ES-I3 (cell line): Measurements from ENCODE around the gene DGKG.

Experiments
- H3K36me3 ChIP-seq: 2 replicates; pipeline ENCODE4 v1.6.1; 2013; ENCODE audit warnings: mild to moderate bottlenecking, low read length, control low read depth, moderate library complexity; ENCODE audit not compliant: insufficient read depth
- H3K4me1 ChIP-seq: 2 replicates; pipeline ENCODE4 v1.6.1; 2013; ENCODE audit warnings: mild to moderate bottlenecking, control low read depth, low read length; ENCODE audit not compliant: insufficient read depth
- H3K9ac ChIP-seq: 2 replicates; pipeline ENCODE4 v1.6.1; 2013; ENCODE audit warnings: low read depth, mild to moderate bottlenecking, low read length, moderate library complexity
- H3K9me3 ChIP-seq: 2 replicates; pipeline ENCODE4 v1.6.1; 2013; ENCODE audit warnings: mild to moderate bottlenecking, low read length, moderate library complexity; ENCODE audit not compliant: control insufficient read depth, insufficient read depth

The DGKG gene

GRCh38 chr3:186359078-186359477 is 3.0 kb downstream of the DGKG start:
- Histone ChIP-seq H3K9ac (no peak overlapping the region), H3K9me3 (no peaks in the 10 kb centered on the region), H3K36me3 (no peaks in the 10 kb centered on the region), H3K4me1 (peaks cover 3% of the 10 kb centered on the region; the same call in 1 of the 2 replicates)

GRCh38 chr3:186356152-186356551 is 5.9 kb downstream of the DGKG start:
- Histone ChIP-seq H3K36me3 (no peaks in the 10 kb centered on the region), H3K9ac (no peak overlapping the region), H3K9me3 (no peaks in the 10 kb centered on the region), H3K4me1 (peaks cover 7% of the 10 kb centered on the region; the same call in 1 of the 2 replicates)

GRCh38 chr3:186354100-186354499 is 7.9 kb downstream of the DGKG start:
- Histone ChIP-seq H3K9ac (no peak overlapping the region), H3K36me3 (no peaks in the 10 kb centered on the region)

GRCh38 chr3:186352369-186352768 is 9.7 kb downstream of the DGKG start:
- H3K36me3 ChIP-seq = no peaks in the 10 kb centered on the region
- H3K4me1 ChIP-seq = peaks cover 7% of the 10 kb centered on the region; the same call in 1 of the 2 replicates
- H3K9me3 ChIP-seq = no peaks in the 10 kb centered on the region
- no peak overlapping the region for H3K9ac ChIP-seq

More at GRCh38 chr3:186354100-186354499, 7.9 kb downstream of the DGKG start:
- Histone ChIP-seq H3K9me3 (no peaks in the 10 kb centered on the region), H3K4me1 (peaks cover 7% of the 10 kb centered on the region; the same call in 1 of the 2 replicates)

- Histone ChIP-seq H3K9ac (no peak overlapping the region), H3K4me1 (no peaks in the 10 kb centered on the region), H3K36me3 (no peaks in the 10 kb centered on the region), H3K9me3 (no peaks in the 10 kb centered on the region)
Observed at GRCh38 chr3:186342197-186342596, 19.8 kb downstream of the DGKG start.

GRCh38 chr3:186340204-186340603 is 21.8 kb downstream of the DGKG start:
- no peaks in the 10 kb centered on the region for H3K36me3 ChIP-seq
- no peak overlapping the region for H3K9ac ChIP-seq
- no peaks in the 10 kb centered on the region for H3K4me1 ChIP-seq
- H3K9me3 ChIP-seq = no peaks in the 10 kb centered on the region

- no peak overlapping the region for H3K9ac ChIP-seq
Observed at GRCh38 chr3:186339180-186339918, 22.7 kb downstream of the DGKG start.

GRCh38 chr3:186333256-186333655 is 28.8 kb downstream of the DGKG start:
- Histone ChIP-seq H3K4me1 (no peaks in the 10 kb centered on the region), H3K9ac (no peak overlapping the region), H3K9me3 (no peaks in the 10 kb centered on the region), H3K36me3 (no peaks in the 10 kb centered on the region)

More at GRCh38 chr3:186339180-186339918, 22.7 kb downstream of the DGKG start:
- Histone ChIP-seq H3K9me3 (no peaks in the 10 kb centered on the region), H3K36me3 (no peaks in the 10 kb centered on the region), H3K4me1 (no peaks in the 10 kb centered on the region)

- Histone ChIP-seq H3K36me3 (no peaks in the 10 kb centered on the region), H3K9me3 (no peaks in the 10 kb centered on the region), H3K9ac (no peak overlapping the region), H3K4me1 (no peaks in the 10 kb centered on the region)
Observed at GRCh38 chr3:186330772-186331460, 31.1 kb downstream of the DGKG start.

GRCh38 chr3:186329589-186329988 is 32.4 kb downstream of the DGKG start:
- no peaks in the 10 kb centered on the region for H3K36me3 ChIP-seq
- H3K9me3 ChIP-seq = no peaks in the 10 kb centered on the region
- H3K9ac ChIP-seq = no peak overlapping the region
- no peaks in the 10 kb centered on the region for H3K4me1 ChIP-seq

GRCh38 chr3:186327912-186328487 is 34.0 kb downstream of the DGKG start:
- Histone ChIP-seq H3K36me3 (no peaks in the 10 kb centered on the region), H3K4me1 (no peaks in the 10 kb centered on the region), H3K9ac (no peak overlapping the region), H3K9me3 (no peaks in the 10 kb centered on the region)

- H3K36me3 ChIP-seq = no peaks in the 10 kb centered on the region
- H3K9ac ChIP-seq = no peak overlapping the region
- no peaks in the 10 kb centered on the region for H3K4me1 ChIP-seq
- no peaks in the 10 kb centered on the region for H3K9me3 ChIP-seq
Observed at GRCh38 chr3:186322761-186323160, 39.3 kb downstream of the DGKG start.

GRCh38 chr3:186321746-186322145 is 40.3 kb downstream of the DGKG start:
- no peaks in the 10 kb centered on the region for H3K9me3 ChIP-seq
- H3K9ac ChIP-seq = no peak overlapping the region
- H3K36me3 ChIP-seq = no peaks in the 10 kb centered on the region
- no peaks in the 10 kb centered on the region for H3K4me1 ChIP-seq

- H3K36me3 ChIP-seq = no peaks in the 10 kb centered on the region
- no peak overlapping the region for H3K9ac ChIP-seq
- no peaks in the 10 kb centered on the region for H3K9me3 ChIP-seq
- H3K4me1 ChIP-seq = no peaks in the 10 kb centered on the region
Observed at GRCh38 chr3:186320862-186321568, 41.0 kb downstream of the DGKG start.
